Epithelial cell of esophagus (primary cell): Measurements from ENCODE around the gene MACROD1.

Experiments
- DNase-seq: peaks from one replicate; pipeline ENCODE4 v3.0.0; 2010; ENCODE audit warnings: low read depth
- H3K4me3 ChIP-seq: 2 replicates; pipeline ENCODE4 v1.5.1; 2011; ENCODE audit warnings: mild to moderate bottlenecking, low read length, control low read depth
- TF ChIP-seq, protein P1 (sequence below): IDR thresholded peaks from 2 replicates; pipeline ENCODE4 v1.5.1; 2011; ENCODE audit warnings: low read depth, mild to moderate bottlenecking, low read length, control low read depth, inconsistent platforms; ENCODE audit not compliant: insufficient read depth; ENCODE audit errors: missing control alignments

Gene MACROD1

DNA sequence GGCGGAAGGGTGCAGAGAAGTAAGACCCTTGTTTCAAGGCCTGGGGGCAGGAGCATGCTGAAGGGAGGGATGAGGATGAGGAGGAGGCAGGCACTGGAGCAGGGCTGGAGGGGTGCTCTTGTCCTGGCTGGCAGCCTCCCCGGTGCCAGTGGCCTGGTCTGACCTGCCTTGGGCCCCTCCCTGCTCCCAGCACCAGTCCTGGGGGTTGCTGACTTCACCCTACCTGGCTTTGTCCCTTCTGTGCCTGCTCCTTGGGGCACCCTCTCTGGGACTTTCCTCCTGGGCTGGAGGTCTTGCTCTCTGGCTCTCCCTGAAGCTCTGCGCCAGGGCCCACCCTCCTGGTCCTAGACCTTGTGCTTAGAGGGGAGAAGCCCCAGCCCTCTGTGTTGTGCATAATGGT, 134.9 kb downstream of the MACROD1 start:
- no peak overlapping the region for H3K4me3 ChIP-seq
- DNase-seq: no peak
- TF ChIP-seq, protein P1, sequence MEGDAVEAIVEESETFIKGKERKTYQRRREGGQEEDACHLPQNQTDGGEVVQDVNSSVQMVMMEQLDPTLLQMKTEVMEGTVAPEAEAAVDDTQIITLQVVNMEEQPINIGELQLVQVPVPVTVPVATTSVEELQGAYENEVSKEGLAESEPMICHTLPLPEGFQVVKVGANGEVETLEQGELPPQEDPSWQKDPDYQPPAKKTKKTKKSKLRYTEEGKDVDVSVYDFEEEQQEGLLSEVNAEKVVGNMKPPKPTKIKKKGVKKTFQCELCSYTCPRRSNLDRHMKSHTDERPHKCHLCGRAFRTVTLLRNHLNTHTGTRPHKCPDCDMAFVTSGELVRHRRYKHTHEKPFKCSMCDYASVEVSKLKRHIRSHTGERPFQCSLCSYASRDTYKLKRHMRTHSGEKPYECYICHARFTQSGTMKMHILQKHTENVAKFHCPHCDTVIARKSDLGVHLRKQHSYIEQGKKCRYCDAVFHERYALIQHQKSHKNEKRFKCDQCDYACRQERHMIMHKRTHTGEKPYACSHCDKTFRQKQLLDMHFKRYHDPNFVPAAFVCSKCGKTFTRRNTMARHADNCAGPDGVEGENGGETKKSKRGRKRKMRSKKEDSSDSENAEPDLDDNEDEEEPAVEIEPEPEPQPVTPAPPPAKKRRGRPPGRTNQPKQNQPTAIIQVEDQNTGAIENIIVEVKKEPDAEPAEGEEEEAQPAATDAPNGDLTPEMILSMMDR: no peak

DNA sequence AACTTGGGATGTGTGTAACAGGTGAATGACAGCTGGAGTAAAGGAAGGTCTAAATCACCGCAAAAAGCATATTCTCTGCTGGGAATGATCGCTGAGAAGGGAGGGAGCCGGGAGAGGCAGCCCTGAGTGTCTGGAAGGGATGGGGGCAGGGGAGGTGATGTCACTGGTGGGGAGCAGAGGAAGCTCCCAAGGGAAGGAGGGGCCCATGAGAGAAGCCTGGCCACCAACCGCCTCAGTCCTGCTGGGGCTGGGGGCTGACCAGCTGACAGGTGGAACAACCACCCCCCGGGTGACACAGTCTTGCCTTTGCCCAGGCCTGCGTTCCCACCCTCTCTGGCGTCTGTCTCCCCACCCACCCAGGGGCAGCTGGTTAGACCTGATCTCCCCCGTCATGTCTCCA, 136.1 kb downstream of the MACROD1 start:
- DNase-seq: no peak
- TF ChIP-seq, protein P1: no peak
- H3K4me3 ChIP-seq: no peak overlapping the region

DNA sequence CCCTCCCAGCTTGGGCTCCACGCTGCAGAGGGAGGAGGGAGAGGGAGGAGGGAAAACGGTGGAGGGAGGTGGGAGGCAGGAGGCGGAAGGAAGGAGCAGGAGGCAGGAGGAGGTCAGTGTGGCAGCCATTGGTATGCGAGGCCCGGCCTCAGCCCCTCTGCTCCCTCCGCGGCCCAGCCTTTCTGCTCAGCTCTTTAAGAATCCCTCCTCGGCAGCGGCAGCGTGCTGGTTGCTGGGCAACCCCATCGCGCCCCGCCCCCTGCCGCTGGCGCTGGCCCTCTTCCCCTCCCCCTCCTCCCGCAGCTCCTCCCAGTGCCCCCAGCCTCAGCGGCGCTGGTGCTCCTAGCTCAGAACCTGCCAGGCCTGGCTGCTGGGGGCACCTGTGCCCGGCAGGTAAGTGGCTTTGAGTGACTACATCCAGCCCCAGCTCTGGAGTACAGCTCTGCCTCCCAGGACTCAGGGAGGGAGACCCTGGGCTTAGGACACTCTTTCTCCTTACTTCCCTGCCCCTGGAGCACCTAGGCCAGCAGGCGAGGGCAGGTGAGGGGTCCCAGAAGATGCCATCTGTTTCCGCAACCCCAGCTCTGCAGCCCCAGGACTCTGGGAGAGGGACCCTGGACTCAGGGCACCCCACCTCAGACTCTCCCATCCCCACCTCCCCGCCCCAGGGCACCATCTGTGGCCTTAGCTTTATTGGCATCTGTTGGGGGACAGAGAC, 137.4 kb downstream of the MACROD1 start:
- no peak for DNase-seq
- no peak overlapping the region for H3K4me3 ChIP-seq
- TF ChIP-seq, protein P1: no peak

DNA sequence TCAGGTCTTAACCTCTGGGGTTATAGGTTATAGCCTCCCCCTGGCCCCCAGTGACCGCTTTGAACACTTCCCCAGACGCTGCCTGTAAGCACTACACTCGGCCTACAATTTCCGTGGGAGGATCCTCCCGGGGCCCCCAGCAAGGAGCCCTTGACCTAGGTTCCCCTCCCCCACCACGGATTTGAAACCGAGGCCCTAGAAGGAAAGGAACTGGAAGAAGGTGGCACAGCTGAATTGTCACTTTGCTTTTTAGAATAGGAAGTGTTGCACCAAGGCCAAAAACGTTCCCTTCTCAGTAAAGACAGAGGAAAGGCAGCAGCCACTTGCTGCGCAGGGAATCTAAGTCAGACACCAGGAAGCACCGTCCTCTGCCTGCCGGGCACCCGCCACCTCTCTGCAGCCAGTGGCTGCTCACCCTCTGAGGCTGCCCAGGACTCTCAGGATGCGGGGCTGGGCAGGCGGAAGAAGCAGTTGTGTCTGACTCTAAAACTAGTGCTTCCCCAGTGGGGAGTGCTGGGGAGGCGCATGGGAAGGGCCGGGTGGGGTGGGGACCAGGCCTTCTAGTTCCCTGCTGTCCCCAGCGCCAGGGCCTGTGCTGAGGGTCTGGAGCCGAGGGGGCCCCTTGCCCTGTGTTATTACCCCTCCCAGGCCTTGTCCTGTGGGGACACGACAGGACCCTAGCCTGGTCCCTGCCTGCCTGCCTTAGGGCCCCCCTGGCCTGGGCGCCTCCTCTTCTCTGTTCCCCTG, 138.1 kb downstream of the MACROD1 start:
- DNase-seq: no peak
- H3K4me3 ChIP-seq: no peak overlapping the region
- TF ChIP-seq, protein P1: no peak

DNA sequence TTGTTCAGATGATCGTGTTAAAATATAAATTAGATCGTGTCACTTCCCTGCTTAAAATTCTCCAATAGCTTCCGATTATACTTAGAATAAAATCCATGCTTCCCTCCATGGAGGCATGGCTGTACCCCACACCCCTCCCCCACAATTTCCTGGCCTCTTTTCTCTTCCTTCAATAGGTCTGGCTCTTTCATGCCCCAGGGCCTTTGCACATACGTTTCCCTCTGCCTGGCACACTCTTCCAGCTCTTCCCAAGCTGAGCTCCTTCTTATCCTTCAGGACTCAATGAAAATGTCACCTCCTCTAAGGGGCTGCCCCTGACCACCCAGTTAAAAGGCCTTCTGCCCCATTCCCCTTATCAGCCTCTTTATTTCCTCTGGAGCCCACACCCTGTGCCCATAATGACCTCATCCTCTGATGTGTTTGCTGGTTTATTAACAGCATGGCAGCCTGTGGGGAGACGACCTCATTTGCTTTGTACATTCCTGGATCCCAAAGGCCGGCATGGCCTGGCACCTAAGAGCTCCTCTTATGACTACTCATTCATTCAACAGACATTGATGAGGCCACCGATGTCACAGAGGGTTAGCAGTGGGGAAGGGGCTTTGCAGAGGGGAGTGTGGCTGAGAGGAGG, 139.2 kb downstream of the MACROD1 start:
- DNase-seq: no peak
- no peak overlapping the region for H3K4me3 ChIP-seq
- TF ChIP-seq, protein P1: no peak

DNA sequence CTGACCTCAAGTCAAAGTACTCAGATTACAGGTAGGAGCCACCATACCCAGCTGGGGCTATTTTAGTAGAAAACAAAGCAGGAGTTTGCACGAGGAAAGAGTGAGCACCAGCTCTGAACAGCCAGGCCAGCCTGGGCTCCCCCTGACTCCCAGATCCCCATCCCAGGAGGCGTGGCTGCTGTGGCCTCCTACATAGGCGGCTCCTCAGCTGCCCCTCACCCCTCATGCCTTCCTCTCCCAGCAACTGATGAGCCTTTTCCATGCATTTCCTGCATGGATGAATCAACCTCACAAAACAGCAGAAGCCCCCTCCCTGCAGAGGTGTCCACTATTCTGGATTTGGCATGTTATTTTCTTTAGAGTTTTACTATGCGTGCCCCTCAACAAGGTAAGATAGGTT, 140.7 kb downstream of the MACROD1 start:
- TF ChIP-seq, protein P1: no peak
- H3K4me3 ChIP-seq: no peak overlapping the region
- no peak for DNase-seq
